ENCODE data around the gene NME4.

- TF ChIP-seq EP300 (IDR thresholded peaks at IDR 0.05; ENCODE audit: borderline replicate concordance) (no peak), USF1 (IDR thresholded peaks at IDR 0.05) (no peak), REST (IDR thresholded peaks at IDR 0.05; ENCODE audit: low read depth) (no peak), CEBPB (IDR thresholded peaks at IDR 0.05) (no peak), RAD21 (IDR thresholded peaks at IDR 0.05; ENCODE audit: low read depth) (no peak)
Measured at GRCh38 chr16:378821-379182, 18.2 kb upstream of the NME4 start.

All from Ishikawa (cell line).